SH-SY5Y (cell line): ENCODE measurements around the gene SDC1.

Experiments
- GATA2 ChIP-seq: IDR thresholded peaks from 2 replicates; pipeline ENCODE4 v1.6.1; 2011; ENCODE audit warnings: mild to moderate bottlenecking, low read depth, low read length
- GATA3 ChIP-seq: IDR thresholded peaks from 2 replicates; pipeline ENCODE4 v1.6.1; 2011; ENCODE audit warnings: low read depth, mild to moderate bottlenecking, low read length, moderate library complexity

SDC1 gene

DNA sequence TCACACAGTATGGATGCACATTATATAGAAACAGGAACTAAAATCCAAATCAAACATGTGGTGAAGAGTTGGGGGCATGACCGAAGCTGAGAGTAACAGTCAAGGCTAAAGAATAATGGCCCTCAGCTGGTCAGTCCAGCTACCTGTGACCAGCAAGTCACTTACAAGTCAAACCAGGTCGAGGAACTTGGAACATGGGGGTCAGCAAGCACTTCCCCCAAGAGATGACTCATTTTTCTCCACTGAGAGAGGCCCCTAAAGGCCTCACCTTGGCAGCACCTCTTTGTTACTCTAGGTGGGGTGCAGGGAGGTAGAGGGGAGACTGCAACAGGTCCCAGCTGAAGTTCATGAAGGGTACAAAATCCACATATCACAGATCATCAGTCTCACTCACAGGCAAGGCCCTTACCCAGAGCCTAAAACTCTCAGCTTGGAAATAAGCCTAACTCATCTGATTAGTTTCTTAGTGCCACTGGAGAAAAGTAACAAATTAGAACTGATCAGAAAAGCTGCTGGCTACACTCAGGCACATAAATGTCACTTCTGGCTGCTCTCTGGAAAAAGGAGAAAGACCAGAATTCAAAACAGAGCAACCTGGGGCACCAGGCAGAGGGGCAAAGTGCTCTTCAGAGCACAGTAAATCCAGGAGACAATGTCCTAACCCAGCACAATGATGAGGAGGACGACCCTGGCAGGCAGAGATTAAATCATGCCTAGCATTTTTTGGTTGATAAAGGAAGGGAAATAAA is 4.0 kb downstream of the SDC1 start:
- peak; percentile 61; the same call in 1 of the 2 replicates for TF ChIP-seq GATA2
- no peak for TF ChIP-seq GATA3

DNA sequence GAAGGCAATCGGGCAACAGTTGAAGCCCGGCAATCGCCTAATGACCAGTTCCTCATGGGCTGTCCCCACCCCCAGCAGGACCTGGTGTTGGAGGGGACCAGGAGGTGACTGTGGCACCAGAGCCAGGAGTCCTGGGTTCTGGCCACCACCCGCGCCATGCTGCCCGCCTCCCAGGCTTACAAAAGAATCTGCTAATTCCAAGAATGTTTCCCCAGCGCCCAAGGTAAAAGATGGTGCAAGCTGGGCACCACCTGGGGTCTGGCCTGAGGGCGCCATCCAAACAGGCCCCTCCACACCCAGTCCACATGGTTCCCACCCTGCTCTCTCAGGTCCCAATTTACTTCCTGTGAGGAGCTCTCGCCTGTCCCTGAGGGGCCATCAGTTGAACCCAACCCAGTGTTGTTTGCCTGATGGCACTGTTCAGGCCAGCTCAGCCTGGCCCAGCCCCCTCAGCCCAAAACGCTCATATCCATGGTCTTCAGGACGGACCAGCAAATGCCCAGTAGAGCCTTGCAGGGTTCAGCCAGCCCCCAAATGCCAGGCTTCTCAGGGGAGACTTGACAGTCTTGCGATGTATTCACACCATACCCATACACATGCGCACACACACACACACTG is 5.1 kb downstream of the SDC1 start:
- no peak for TF ChIP-seq GATA2
- TF ChIP-seq GATA3: no peak

DNA sequence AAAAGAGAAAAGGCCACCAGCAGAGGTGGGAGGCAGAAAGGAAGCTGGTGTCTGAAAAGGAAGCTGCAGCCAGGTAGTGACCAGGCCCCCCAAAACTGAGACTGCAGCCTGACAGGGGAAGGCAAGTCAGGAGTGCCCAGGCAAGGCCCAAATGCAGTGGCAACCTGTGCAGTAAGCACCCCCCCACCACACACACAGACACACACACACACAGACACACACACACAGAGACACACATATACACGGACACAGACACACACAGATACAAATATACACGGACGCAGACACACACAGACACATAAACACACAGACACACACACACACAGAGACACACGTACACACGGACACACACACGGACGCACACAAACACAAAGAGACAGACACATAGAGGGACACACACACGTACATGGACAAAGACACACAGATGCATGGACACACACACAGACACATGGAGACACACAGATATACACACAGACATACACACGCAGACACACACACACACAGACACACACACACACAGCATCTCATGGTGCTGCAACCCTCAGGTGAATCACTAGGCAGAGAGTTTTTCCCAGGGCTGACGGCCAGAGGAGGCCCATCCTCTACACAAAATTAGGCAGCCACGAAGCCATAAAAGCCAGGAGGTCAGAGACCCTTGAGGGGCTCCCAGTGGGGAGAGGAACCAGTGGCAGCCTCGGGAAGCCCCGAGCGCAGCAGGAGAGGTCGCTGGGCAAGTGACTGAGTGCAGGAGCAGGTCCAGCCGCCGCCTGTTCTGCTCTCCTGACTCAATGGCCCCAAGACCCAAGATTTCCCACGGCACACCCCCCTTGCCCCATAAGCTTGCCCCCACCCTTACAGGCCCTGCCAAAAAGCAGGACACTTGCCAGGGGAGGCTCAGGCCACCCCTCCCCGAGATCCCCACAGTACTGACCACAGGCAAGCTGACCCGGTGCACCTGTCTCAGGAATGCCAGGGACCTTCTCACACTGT is 6.3 kb downstream of the SDC1 start:
- TF ChIP-seq GATA3: no peak
- no peak for TF ChIP-seq GATA2

DNA sequence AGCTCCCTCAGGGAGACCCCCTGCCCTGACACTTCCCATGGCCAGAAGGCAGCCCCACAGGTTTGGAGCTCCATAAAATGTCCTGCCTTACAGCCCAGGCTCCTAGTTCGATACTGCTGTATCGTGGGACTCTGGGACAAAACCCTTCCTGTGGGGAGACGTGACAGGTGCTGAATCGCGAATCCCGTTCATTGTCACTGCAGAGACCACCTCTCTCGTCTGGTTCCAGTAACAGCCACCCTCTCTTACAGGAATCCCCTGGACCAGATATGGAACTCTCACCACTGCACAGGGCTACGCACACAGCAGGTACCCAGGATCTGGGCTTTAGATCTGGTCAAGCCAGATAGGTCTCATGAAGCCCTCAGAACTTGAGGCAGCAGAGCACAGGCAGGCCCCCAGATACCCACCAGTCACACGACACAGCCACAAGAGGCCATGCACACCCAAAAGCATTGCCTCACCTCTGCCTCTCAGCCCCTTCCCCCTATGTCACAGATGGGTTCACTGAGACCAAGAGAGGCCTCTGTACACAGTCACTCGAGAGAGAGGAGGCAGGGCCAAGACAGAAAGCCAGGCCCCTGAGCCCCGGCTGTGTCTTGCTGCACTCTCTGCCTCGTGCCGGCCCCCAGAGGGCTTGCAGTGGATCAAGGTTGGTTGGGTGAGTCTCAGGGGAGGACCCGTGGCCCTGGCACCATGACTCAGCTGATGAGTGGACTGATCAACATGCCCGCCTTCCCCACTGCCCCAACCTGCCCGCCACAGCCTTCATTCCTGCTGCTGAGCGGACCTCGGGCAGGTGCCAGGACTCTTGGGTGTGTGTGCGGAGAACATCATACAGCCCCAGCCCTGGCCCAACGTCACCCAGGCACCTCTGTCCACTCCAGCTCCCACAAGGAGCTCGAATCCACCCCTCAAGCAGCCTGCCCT is 7.6 kb downstream of the SDC1 start:
- TF ChIP-seq GATA2 (no peak), GATA3 (no peak)

DNA sequence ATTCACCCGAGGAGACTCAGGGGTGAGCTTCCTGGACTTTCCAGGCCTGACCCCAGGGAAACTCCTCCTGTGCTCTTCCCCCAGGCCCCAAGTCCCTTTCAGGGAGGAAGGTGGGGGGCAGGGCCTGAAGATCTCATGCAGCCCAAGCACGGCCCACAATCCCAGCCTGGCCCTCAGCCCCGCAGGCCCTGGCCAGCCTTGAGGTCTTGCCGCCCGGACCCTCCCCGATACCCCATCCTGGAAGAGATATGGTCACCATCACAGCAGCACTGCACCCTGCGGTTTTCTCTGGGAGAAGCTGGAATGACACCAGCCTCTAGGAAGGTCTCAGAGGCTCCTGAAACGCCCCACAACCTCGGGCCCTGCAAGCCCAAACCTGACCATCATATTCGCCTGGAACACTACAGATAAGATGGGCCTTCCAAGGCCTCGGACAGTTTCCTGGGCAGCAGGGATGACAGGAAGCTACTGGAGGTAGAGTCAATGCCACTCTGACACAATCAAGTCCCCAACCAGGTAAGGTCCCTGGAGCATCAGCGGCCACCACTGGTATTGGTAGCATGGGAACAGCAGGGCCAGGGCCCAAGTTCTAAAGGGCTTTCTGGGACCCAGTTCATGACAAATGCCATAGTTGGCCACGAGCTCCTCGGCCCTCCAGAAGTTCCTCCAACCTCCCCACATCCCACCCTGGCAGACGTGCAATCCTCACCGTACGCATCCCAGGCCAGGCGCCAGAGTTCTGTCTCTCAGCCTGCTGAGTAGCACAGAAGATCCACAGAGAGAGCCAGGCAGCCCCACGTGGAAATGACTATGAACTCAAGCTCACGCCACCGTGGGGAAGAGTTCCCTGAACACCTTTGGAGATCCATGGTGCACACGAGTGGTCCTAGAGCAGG is 8.6 kb downstream of the SDC1 start:
- no peak for TF ChIP-seq GATA3
- TF ChIP-seq GATA2: no peak

DNA sequence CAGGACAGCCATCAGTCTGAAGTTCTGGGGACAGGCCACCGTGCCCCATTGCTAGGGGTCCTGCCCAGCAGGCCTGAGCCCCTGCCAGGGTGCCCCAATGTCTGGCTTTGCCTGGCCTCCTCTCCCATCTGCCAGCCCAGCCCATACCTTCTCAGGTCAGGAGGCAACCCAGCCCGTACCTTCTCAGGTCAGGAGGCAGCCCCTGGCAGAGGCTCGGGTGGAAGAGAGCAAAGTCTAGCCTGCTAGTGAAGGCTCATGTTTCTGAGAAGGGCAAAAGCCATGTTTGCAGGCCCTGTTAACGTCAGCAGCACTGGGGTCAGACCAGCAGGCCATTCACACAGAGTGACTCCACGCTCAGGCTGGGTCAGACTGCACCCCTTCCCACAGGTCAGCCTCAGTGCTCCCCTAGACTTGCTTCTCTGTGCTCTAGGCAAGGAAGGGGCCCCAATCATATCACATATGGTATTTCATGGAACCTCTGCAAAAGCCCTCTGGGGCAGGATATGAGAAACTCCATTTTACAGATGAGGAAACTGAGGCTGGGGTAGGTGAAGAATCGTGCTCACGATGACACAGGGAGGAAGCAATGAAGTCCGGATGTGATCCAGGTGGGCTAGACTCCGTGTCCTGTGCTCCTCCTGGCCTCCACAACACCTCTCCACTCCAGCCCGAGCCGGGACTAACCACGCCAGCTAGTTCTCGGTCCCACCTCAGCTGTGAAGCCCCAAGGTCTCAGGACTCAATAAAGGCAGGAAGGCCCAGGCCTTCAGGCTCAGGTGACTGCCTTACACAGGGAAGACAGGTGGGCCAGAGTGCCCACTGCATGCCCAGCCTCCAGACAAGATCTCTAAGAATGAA is 9.5 kb downstream of the SDC1 start:
- TF ChIP-seq GATA2 (no peak), GATA3 (no peak)

DNA sequence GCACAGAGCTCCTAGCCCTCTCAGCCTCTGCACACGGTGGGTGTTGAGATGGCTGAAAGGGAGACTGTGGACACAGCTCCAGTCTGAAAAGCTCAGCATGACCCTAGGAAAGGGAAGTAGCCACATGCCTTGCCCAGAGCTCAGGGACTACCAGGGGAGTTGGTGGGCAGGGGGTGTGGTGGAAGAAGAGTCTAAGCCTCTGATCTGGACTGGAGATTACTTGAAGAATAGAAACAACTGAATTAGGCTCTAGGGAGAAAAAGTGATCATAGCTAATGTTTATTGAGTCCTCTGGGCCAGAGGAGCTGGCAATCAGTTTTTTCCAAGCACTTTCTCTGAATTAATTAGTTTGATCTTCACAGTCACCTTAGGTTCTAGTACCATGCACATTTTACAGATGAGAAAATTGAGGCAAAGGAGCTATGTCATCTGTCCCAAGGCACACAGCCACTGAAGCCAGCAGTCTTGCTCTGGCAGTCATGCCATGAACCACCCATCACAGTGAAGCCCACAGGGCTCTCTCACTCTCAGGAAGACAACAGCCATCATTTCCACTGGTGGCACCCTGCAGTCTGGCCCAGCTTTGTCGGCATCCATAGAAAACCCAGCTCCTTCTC is 10.3 kb downstream of the SDC1 start:
- no peak for TF ChIP-seq GATA3
- TF ChIP-seq GATA2: no peak

DNA sequence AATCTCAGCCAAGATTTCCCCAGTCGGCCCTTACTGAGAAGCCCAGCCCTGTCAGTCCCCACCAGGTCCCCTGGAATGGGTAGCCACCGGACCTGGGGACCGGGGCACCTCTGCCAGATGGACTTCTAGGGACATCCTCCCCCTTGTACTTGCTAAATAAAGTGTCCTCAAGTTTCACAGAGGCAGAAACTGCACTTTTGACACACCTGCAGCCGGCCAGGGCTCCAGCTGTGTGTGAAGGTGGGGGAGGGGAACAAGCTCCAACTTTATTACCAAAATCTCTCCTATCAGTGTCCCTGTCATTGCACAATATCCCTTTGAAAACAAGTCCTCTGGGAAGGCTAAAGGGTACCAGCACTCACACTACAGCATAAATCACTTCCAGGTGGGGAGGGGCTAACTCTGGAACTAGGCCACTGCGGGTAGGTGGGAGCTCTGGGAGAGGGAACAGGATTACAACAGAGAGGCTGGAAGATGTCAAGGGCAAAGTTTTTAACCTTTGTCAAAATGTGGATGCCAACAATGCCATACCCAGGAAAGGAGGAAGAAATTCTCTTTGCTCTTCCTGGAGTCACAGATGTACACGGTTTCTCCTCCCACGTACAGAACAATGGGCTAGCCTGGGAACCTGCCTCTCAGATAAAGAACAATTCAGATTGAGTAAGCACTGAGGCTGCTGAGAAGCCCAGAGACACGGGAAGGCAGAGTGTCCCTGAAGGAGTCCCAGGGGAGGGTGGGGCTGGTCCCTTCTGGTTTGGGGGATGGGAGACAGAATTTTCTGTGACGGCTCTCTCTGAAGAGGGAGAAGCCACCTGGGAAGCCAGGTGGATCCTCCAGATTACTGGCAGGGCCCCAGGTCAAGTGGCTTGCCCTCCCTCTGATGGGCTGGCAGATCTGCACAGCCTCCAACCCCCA is 11.0 kb downstream of the SDC1 start:
- no peak for TF ChIP-seq GATA3
- TF ChIP-seq GATA2: no peak

DNA sequence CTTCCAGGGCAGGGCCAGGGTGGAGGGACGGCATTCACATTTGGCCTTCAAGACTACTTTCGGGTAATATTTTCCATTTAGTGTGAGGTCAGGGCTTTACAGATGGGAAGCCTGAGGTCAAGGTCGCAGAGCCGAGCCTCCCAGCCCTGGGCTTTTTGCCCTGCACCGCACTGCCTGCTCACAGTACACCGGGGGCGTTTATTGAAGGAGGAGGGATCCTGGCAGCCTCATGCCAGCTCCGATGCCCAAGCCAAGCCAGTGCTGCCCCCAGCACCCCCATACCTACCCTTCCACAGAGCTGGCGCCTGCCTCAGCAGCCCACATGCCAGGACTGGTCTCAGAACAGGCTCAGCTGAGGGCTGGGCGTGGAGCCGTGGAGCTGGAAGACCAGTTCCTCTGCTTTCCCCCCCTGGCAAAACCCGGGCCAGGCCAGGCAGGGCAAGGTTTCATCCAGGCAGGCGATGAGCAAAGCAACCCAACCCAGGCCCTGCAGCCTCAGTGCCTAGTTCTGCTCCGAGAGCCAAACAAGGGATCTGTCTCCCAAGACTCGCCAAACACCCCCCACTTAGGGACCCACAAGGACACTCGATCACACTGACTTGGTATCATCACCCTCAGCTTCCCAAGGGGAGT is 11.9 kb downstream of the SDC1 start:
- no peak for TF ChIP-seq GATA2
- TF ChIP-seq GATA3: no peak

DNA sequence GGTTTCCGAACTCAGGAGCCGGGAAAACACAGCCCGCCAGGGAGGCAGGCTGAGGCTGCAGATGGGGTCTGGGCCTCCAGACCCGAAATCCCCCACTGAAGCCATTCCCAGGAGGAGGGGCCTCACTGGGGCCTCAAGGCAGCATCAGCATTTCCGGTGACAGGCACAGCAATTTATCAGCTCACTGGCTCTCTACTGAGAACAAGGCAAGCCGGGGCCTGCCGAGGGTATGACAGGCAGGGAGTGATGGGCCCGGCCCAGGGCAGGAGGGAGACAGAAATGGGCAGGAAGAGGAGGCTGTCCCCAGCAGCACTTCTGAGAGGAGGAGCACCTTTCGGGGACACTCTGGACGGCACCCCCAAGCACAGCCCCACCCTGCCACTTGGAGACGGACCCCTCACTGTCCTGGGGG is 12.5 kb downstream of the SDC1 start:
- no peak for TF ChIP-seq GATA2
- no peak for TF ChIP-seq GATA3
